ENCODE results near the gene VAC14.

GRCh38 chr16:70642633-70643032, 158.3 kb downstream of the VAC14 start:
- TF ChIP-seq POLR2A (IDR thresholded peaks at IDR 0.05; ENCODE audit: borderline replicate concordance, extremely low read depth, insufficient read depth, insufficient read length) (no peak), MAX (IDR thresholded peaks at IDR 0.05) (no peak), EZH2phosphoT487 (IDR thresholded peaks at IDR 0.05; ENCODE audit: borderline replicate concordance) (no peak), YY1 (IDR thresholded peaks at IDR 0.05; ENCODE audit: extremely low read depth, insufficient replicate concordance, low read depth, low read length) (no peak), RAD21 (IDR thresholded peaks at IDR 0.05; ENCODE audit: low read depth) (no peak), REST (IDR thresholded peaks at IDR 0.05; ENCODE audit: low read depth) (no peak), EZH2 (IDR thresholded peaks at IDR 0.05) (no peak), EGR1 (IDR thresholded peaks at IDR 0.05; ENCODE audit: low read depth) (no peak)
- TF ChIP-seq, protein P1, sequence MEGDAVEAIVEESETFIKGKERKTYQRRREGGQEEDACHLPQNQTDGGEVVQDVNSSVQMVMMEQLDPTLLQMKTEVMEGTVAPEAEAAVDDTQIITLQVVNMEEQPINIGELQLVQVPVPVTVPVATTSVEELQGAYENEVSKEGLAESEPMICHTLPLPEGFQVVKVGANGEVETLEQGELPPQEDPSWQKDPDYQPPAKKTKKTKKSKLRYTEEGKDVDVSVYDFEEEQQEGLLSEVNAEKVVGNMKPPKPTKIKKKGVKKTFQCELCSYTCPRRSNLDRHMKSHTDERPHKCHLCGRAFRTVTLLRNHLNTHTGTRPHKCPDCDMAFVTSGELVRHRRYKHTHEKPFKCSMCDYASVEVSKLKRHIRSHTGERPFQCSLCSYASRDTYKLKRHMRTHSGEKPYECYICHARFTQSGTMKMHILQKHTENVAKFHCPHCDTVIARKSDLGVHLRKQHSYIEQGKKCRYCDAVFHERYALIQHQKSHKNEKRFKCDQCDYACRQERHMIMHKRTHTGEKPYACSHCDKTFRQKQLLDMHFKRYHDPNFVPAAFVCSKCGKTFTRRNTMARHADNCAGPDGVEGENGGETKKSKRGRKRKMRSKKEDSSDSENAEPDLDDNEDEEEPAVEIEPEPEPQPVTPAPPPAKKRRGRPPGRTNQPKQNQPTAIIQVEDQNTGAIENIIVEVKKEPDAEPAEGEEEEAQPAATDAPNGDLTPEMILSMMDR (IDR thresholded peaks at IDR 0.05 in 2 of 3, conservative IDR thresholded peaks at IDR 0.05 in 1 of 3; ENCODE audit: borderline replicate concordance in 1 of 3, insufficient read depth in 1 of 3, low read depth in 2 of 3, low read length in 2 of 3): no peak
